HG03025 (cell line): Measurements from ENCODE around the gene ELF3.
"Not testable (repeated sequence)": the region's sequence is repeated elsewhere in the genome, so short reads cannot be mapped to it uniquely, and the experiment has no call there.

Experiments used
- ATAC-seq: cut with Tn5 transposase; IDR thresholded peaks from one replicate; pipeline ENCODE4 v1.9.1; 2021; ENCODE audit warnings: mild to moderate bottlenecking, moderate library complexity; ENCODE audit not compliant: unreplicated experiment, low FRiP score

Gene ELF3

GRCh38 chr1:202010180-202011015, at the start of gene ELF3:
TSS of gene ELF3 (plus strand) at chr1:202010587. CDS start at chr1:202011137, 550 bp downstream.
- ATAC-seq: peak; percentile 45

DNA sequence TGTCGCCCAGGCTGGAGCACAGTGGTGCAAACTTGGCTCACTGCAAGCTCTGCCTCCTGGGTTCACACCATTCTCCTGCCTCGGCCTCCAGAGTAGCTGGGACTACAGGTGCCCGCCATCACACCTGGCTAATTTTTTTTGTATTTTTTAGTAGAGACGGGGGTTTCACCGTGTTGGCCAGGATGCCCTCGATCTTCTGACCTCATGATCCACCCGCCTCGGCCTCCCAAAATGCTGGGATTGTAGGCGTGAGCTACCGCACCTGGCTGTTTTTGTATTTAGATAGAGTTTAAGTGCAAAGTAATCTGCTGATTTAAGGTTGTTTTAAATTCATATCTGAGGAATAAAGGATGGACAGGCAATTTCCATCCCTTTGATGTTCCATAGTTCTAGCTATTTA, 48.0 kb upstream of the ELF3 start:
- not testable (repeated sequence) for ATAC-seq

DNA sequence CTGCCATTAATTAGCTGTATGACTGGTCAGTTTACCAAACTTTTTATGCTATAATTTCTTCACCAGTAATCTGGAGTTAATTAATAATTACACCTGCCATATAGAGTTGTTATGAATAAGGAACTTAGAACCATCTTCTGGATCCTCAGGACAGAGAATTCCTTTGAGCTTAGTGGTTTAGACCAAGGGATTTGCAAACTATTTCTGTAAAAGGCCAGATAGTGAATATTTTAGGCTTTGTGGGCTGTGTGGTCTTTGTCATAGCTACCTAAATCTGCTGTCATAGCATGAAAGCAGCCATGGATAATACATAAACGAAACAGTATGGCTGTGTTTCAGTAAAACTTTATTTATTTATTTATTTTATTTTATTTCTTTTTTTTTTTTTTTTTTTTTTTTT, 46.1 kb upstream of the ELF3 start:
- ATAC-seq: no peak

GRCh38 chr1:201966171-201966570, 44.2 kb upstream of the ELF3 start:
- ATAC-seq: no peak

GRCh38 chr1:201968202-201968925, 42.0 kb upstream of the ELF3 start:
- ATAC-seq: no peak

GRCh38 chr1:201970334-201971159, 39.8 kb upstream of the ELF3 start:
- ATAC-seq: no peak

DNA sequence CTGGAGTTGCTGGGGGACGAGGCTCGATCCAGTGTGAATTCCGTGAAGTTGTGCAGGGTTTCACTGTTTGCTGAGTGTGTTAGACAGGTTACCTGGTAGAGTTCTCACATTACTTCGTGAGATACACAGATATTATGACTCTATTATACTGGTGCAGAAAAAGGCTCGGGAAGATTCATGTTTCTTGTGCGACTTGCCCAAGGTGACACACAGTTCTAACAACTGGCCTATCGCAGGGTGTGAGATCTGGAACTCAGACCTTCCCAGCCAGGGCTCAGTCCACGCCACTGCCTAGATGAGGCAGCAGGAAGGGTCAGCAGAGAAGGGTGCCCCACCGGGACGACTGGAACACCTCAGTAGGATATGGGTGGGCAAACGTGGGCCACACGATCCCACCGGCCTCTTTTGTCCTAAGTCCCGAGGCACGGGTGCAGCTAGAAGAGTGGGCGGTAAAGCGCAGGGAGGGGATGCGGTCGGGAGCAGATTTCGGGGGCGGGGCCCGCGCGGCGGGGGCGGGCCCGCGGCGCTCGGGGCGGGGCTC, 28.2 kb upstream of the ELF3 start:
- ATAC-seq: no peak

GRCh38 chr1:201982623-201983379, 27.6 kb upstream of the ELF3 start, which contains the start of gene RNPEP:
TSS of gene RNPEP (plus strand) at chr1:201982648. CDS start at chr1:201982667, 19 bp downstream.
- ATAC-seq: peak; percentile 59

- no peak for ATAC-seq
Observed at GRCh38 chr1:201983380-201983805, 27.0 kb upstream of the ELF3 start.

DNA sequence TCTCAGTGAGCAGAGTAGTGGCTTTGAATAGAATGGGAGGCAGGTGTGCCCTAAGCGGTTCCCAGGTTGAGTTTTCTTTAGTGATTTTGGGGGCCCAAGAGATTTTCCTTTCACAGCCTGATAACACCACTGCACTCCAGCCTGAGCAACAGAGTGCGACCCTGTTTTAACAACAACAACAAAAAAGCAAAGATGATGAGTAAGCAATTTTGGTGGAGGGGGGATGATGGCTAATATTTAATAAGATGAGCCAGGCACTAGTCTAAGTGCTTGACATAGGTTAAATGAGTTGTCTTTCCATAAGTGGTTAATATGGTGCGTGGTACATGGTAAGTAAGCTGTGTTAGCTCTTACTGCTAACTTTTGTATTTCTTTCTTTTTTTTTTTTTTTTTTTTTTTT, 25.9 kb upstream of the ELF3 start:
- ATAC-seq: no peak

DNA sequence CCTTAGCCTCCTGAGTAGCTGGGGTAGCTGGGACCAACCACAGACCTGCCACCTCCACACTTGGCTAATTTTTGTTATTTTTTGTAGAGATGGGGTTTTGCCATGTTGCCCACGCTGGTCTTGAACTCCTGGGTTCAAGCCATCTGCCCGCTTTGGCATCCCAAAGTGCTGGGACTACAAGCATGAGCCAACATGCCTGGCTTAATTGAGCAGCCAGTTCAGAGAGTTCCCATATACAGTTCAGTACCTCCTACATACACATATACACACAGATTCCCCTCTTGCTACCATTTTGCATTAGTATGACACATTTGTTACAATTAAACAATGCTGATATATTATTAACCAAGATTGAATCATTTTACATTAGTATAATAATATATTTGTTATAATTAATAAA, 25.0 kb upstream of the ELF3 start:
- no peak for ATAC-seq

GRCh38 chr1:201988601-201989000, 21.8 kb upstream of the ELF3 start:
- ATAC-seq: no peak

DNA sequence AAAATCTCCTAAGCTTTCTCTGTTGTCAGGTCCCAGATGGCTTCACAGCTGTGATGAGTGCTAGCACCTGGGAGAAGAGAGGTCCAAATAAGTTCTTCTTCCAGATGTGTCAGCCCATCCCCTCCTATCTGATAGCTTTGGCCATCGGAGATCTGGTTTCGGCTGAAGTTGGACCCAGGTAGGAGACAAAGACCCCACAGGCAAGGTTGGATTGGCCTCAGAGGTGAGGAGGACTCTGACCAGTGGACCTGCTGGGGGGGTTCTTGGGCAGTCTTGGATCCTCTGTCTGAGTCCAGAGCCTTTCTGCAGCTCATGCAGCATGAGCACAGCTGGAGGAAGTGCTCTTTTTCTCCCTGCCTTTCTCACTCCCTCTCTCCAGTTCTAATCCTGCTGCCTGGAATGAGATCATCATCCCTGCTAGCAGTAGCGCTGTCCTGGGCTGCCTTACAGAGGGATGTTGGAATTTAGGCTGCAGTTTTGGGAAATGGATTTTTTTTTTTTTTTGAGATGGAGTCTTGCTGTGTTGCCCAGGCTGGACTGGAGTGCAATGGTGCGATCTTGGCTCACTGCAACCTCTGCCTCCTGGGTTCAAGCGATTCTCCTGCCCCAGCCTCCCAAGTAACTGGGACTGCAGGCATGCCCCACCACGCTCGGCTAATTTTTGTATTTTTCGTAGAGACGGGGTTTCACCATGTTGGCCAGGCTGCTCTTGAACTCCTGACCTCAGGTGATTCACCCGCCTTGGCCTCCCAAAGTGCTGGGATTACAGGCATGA, 20.8 kb upstream of the ELF3 start:
- ATAC-seq: no peak

GRCh38 chr1:201990427-201990826, 20.0 kb upstream of the ELF3 start:
- no peak for ATAC-seq

DNA sequence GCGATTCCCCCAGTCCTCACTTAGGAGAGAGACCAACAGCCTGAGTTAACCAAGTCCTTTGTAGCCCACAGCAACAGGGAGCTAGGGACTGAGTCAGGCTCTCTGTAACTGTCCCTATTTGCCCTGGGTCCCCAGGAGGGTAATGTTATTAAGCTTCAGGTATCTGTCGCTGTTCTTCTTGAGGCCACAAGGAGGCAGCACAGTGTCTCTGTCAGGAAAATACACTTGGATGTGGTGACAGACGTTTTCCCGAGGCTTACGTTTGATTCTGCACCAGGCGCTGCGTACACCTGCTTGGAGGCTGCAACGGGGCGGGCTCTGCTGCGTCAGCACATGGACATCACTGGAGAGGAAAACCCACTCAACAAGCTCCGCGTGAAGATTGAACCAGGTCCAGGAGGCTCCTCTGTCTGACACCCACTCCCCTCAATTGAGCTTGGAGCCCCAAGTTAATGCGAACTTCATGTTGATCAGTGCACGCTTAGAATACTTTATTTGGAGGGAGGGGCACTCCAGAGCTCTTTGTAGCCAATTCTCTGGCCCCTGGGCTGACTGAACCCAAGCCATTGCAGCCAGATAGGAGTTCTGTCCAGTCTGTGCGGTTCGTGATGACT, 10.7 kb upstream of the ELF3 start:
- ATAC-seq: no peak

DNA sequence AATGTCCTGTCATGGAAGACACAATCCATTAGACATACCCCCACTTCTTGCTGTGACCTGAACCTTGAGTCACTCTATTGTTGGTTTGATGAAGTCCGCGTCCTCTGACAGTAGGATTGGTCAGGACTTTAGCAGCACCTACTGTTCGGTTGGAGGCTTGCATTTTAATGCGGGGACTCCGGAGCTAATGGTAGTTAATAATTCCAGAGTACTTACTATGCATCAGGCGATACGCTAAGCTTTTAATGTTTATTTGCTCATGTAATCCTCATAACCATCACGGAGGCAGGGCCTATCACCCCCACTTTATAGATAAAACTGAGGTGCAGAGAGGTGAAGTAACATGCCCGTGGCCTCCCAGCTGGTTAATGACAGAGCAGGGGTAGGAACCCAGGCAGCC, 7.9 kb upstream of the ELF3 start:
- ATAC-seq: no peak

GRCh38 chr1:202004711-202005110, 5.7 kb upstream of the ELF3 start:
- ATAC-seq: no peak

GRCh38 chr1:202005958-202006357, 4.4 kb upstream of the ELF3 start:
- ATAC-seq: no peak

GRCh38 chr1:202007304-202007703, 3.1 kb upstream of the ELF3 start:
- ATAC-seq: no peak
